Limb (tissue), 2 donors: ENCODE data around the gene ZNF287.
"Not testable (repeated sequence)": the region's sequence is repeated elsewhere in the genome, so short reads cannot be mapped to it uniquely, and the experiment has no call there.

Experiments
- DNase-seq, 2 donors: peaks; one replicate each; pipeline ENCODE4 v3.0.0-alpha.2; 2016; ENCODE audit errors: extremely low spot score in 2 of 2

ZNF287 gene

GRCh38 chr17:16568541-16569357 lies at the start of gene ZNF287:
TSS of gene ZNF287 (minus strand) at chr17:16569204. CDS start at chr17:16567731, 1,473 bp downstream.
- peak; percentile 95 to 96 for DNase-seq

- DNase-seq: no peak
Observed at GRCh38 chr17:16617481-16618060, 48.6 kb upstream of the ZNF287 start.

- no peak for DNase-seq
Observed at GRCh38 chr17:16599537-16599936, 30.5 kb upstream of the ZNF287 start.

DNA sequence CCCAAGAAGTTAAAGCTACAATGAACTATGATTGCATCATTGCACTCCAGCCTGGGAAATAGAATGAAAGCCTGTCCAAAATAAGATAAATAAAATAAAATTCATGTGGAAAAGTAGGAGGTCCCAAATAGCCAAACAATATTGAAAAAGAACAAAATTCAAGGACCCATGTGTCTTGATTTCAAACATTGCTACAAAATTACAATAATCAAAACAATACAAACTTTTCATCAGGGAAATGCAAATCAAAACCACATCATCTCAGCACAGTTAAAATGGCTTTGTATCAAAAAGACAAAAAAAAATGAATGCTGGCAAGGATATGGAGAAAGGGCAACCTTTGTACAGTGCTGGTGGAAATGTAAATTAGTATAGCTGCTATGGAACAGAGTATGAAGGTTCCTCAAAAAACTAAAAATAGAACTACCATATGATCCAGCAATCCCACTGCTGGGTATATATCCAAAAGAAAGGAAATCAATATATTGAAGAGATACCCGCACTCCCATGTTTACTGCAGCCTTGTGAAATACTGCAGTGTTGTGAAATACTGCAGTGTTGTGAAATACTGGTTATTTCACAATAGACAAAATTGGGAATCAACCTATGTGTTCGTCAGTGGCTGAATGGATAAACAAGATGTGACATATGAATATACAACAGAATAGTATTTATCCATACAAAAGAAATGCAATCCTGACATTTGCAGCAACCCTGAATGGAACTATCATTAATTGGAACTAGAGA lies 24.5 kb upstream of the ZNF287 start:
- DNase-seq: no peak

DNA sequence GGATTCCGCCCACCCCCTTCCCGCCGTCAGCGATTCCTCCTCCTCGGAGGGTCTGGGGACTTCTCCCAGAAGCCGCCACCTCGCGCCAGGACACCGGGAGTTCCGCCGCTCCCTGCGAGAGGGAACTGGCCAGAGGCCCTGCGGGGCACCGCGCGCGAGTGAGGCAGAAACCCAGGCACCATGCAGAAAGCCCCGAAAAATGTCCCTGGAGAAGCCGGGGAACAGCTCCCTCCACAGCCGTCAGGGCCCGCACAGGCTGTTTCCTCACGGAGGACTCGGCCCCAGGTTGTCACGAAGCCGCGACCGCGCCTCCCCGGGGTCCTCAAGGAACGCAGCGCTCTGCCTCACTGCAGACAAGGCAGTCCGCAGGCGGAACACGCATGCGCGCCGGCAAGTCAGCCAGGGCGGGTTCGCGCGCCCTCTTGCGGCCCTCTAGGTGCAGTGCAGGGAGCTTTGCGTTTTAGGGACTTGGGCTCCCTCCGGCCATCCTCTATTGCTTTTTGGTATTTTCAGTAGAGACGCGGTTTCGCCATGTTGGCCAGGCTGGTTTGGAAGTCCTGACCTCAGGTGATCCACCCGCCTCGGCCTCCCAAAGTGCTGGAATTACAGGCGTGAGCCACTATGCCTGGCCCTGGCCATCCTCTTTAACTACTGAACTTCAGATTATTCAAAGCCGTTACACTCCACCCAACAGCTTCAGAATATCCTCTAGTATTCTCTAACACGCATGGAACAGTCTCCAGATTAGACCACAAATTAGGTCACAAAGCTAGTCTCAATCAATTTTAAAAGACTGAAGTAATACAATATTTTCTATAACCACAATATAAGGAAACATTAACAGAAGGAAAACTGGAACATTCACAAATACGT lies 20.3 kb upstream of the ZNF287 start:
- peak; percentile 94 for DNase-seq

DNA sequence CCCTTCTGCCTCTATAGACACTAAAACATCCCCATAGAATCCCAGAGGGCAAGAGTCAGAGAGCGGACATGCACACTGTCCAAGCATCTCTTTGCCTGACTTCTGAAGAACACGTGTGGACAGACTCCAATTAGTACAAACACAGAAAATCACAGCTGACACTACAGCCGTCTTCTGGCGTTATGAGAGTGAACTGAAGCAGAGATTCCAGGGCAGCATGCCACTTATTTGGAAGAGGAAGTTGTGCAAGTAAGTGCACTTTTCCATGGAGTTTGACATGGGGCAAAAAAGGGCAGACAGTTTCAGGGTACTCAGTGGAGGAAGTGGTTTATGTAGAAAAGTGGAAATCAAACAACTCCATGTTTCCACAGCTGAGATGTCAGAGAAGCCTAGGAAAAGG lies 16.8 kb upstream of the ZNF287 start:
- DNase-seq: no peak

- peak; percentile 92 to 94 for DNase-seq
Observed at GRCh38 chr17:16584273-16584995, 15.4 kb upstream of the ZNF287 start.

DNA sequence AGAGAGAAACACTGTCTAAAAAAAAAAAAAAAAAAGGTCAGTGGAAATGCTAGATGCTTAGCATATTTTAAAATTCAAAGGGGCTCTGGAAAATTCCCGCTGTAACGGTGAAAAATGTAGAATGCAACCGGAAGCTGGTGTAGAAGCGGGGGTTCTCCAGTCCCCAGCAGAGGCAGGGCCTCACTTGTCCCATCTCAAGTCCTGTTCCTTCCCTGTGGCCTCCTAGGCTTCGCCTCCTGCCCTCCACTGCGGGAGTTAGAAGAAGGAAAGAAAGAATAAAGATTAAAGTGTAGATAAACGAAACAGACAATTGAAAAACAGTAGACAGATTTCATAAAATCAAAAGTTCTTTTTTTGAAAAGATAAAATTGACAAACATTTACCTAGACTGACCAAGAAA lies 14.8 kb upstream of the ZNF287 start:
- no peak for DNase-seq

GRCh38 chr17:16573466-16573865 lies 4.5 kb upstream of the ZNF287 start:
- DNase-seq: no peak

GRCh38 chr17:16569358-16569712 lies 331 bp upstream of the ZNF287 start:
- no peak for DNase-seq

- no peak for DNase-seq
Observed at GRCh38 chr17:16552637-16553045, 16.4 kb downstream of the ZNF287 start.

GRCh38 chr17:16551878-16552636 lies 16.9 kb downstream of the ZNF287 start:
- DNase-seq: no peak

DNA sequence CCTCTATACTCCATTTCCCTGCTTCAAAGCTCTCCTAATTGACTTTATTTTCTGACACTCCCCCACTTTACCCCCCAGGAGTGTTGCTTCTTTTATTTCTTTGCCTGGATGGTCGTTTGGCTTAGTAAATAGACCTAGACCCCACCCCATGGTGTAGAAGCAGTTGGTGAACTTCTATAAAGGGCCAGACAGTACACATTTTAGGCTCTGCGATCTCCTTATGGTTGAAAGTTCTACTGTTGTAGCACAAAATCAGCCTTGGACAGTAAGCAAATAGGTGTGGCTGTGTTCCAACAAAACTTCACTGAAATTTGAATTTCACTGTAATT lies 31.9 kb downstream of the ZNF287 start:
- no peak for DNase-seq

- DNase-seq: no peak
Observed at GRCh38 chr17:16534236-16534635, 34.8 kb downstream of the ZNF287 start.

DNA sequence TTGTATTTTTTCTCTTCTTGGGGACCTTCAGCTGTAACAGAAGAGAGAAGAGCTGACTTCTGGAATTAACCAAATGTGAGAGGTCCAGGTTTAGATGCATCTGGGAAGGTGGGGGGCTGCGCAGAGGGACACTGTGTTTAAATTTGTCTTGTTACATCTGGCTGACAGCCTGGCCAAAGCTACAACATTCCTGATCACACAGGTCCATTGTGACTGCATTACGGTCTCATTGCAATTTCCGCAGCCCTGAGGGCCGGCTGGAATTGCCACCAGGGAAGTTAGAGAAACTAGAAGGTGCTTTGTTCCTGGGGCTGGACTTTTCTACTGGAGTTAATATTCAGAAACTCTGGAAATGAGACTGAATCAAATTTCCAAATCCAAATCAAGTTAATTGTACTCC lies 39.1 kb downstream of the ZNF287 start:
- DNase-seq: no peak

DNA sequence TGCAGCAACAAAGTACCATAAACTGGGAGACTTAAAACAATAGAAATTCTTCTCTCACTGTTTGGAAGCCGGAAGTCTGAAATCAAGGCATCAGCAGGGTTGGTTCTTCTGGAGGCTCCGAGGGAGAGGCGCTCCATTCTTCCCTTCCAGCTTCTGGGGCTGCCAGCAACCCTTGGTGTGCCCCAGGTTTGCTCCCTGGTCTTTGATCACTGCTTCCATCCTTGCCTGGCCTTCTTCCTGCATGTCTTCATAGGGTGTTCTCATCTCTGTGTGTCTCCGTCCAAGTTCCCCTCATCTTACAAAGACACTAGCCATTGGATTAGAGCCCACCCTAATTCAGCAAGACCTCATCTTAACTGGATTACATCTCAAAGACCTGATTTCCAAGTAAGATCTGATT lies 41.7 kb downstream of the ZNF287 start:
- no peak for DNase-seq

DNA sequence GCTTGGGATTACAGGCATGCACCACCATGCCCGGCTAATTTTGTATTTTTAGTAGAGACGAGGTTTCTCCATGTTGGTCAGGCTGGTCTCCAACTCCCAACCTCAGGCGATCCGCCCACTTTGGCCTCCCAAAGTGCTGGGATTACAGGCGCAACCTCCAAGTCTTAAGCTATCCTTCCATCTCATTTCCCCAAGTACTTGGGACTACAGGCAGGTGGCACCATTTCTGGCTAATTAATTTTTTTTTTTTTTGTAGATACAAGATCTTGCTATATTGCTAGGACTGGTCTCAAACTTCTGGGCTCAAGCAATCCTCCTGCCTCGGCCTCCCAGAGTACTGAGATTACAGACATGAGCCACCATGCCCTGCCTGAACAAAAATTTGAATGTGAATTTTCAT lies 43.4 kb downstream of the ZNF287 start:
- DNase-seq: not testable (repeated sequence)

- peak; percentile 77 to 90 for DNase-seq
Observed at GRCh38 chr17:16521070-16521727, 47.8 kb downstream of the ZNF287 start.

- DNase-seq: no peak
Observed at GRCh38 chr17:16519021-16519420, 50.0 kb downstream of the ZNF287 start.

DNA sequence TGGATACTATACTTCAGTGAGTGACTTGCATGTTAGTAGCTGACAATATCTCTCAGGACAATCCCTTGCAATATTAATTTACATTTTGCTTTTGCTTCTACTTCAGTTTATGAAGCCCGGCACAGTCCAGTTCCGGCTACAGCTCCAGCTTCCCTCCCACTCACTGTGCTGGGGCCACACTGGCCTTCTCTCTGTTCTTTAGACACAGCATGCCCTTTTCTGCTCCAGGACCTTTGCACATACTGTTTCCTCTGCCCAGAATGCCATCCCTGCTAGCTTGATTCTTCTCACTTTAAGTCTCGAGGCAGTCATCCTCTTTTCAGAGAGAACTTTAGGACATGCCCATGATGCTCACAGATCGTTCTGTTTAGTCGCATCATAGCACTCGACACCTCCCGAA lies 51.5 kb downstream of the ZNF287 start:
- no peak for DNase-seq
